Body of pancreas (tissue), 4 donors: ENCODE measurements around the gene CDH20.

ENCODE experiments used
- POLR2A ChIP-seq, 3 donors: fragments of 450-650 bp; IDR thresholded peaks; one replicate each; pipeline ENCODE4 v1.6.1; 2016; ENCODE audit warnings: antibody characterized with exemption in 3 of 3, mild to moderate bottlenecking in 2 of 3
- TF ChIP-seq, protein P1 (sequence below), 7 experiments: fragments of 450-650 bp in 4 of 7; fragments of 200-600 bp in 3 of 7; sonication (generic) in 3 of 7; IDR thresholded peaks; one replicate each; pipeline ENCODE4 v1.5.1; 2016 to 2019; ENCODE audit warnings: antibody characterized with exemption in 7 of 7

DNA sequence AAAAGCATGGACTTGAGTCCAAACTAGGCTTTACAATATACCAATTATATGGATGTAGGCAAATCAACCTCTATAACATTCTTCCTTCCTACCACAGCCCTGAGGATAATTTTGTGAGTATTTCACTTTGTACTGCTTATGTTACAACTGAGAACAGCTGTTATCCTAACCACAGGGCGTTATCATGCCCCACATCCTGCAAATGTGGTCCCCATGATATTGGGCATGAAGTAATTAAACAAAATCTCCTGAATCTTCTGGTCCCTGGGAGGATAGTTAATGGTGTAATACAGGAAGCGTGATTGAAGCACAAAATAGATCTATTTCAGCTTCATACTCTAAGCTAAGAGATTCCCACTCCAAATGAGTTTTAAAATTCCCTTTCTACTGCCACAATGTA is 223.6 kb downstream of the CDH20 start:
- TF ChIP-seq, protein P1, sequence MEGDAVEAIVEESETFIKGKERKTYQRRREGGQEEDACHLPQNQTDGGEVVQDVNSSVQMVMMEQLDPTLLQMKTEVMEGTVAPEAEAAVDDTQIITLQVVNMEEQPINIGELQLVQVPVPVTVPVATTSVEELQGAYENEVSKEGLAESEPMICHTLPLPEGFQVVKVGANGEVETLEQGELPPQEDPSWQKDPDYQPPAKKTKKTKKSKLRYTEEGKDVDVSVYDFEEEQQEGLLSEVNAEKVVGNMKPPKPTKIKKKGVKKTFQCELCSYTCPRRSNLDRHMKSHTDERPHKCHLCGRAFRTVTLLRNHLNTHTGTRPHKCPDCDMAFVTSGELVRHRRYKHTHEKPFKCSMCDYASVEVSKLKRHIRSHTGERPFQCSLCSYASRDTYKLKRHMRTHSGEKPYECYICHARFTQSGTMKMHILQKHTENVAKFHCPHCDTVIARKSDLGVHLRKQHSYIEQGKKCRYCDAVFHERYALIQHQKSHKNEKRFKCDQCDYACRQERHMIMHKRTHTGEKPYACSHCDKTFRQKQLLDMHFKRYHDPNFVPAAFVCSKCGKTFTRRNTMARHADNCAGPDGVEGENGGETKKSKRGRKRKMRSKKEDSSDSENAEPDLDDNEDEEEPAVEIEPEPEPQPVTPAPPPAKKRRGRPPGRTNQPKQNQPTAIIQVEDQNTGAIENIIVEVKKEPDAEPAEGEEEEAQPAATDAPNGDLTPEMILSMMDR (IDR thresholded peaks at IDR 0.05), result no peak
- no peak for TF ChIP-seq POLR2A (IDR thresholded peaks at IDR 0.05)
